GM12878 (cell line): Measurements from ENCODE around the gene CNPY2. TPM values are rescaled to one million over a fixed set of nuclear protein-coding genes. Genes with fewer than 3 reads are reported as not detected.

Source experiments
- ASH2L ChIP-seq: fragments of 300-600, 200-600 bp; sonication (generic); IDR thresholded peaks from 2 replicates; pipeline ENCODE4 v1.6.1; 2017; ENCODE audit warnings: low read depth, mild to moderate bottlenecking, borderline replicate concordance
- ATF7 ChIP-seq: fragments of 450-650 bp; IDR thresholded peaks from 2 replicates; pipeline ENCODE4 v1.6.1; 2016; ENCODE audit warnings: low read depth, mild to moderate bottlenecking
- BHLHE40 ChIP-seq, 2 experiments: fragments of 450-650 bp in 1 of 2; IDR thresholded peaks; 2 replicates each; pipeline ENCODE4 v1.6.1; 2011 to 2017; ENCODE audit warnings: low read depth in 2 of 2, borderline replicate concordance in 1 of 2, improper control_type of control experiment in 1 of 2, low read length in 1 of 2, mild to moderate bottlenecking in 1 of 2
- CHD4 ChIP-seq: fragments of 200-600 bp; sonication (generic); IDR thresholded peaks from 2 replicates; pipeline ENCODE4 v1.6.1; 2016; ENCODE audit warnings: mild to moderate bottlenecking
- CREB1 ChIP-seq: IDR thresholded peaks from 2 replicates; pipeline ENCODE4 v1.6.1; 2012; ENCODE audit warnings: low read depth, mild to moderate bottlenecking, inconsistent platforms
- FOXK2 ChIP-seq: fragments of 450-650 bp; IDR thresholded peaks from 2 replicates; pipeline ENCODE4 v1.6.1; 2017; ENCODE audit warnings: mild to moderate bottlenecking, moderate library complexity
- FOXM1 ChIP-seq: IDR thresholded peaks from 2 replicates; pipeline ENCODE4 v1.6.1; 2012; ENCODE audit warnings: low read depth, mild to moderate bottlenecking, inconsistent platforms, low read length, moderate library complexity
- GATAD2B ChIP-seq: fragments of 450-650 bp; conservative IDR thresholded peaks from 2 replicates; pipeline ENCODE4 v1.6.1; 2017; ENCODE audit warnings: low read depth, mild to moderate bottlenecking, moderate library complexity
- HDAC6 ChIP-seq: fragments of 200-600 bp; sonication (generic); IDR thresholded peaks from one replicate; pipeline ENCODE4 v1.8.0; 2017; ENCODE audit warnings: antibody characterized with exemption; ENCODE audit not compliant: unreplicated experiment
- JUND ChIP-seq: IDR thresholded peaks from 2 replicates; pipeline ENCODE4 v1.6.1; 2012; ENCODE audit warnings: low read depth, mild to moderate bottlenecking, low read length, improper control_type of control experiment, moderate library complexity
- KAT2A ChIP-seq: conservative IDR thresholded peaks from 2 replicates; pipeline ENCODE4 v1.6.1; 2011; ENCODE audit warnings: low read depth, low read length; ENCODE audit not compliant: control insufficient read depth
- NFIC ChIP-seq: IDR thresholded peaks from 2 replicates; pipeline ENCODE4 v1.6.1; 2012; ENCODE audit warnings: low read depth, mild to moderate bottlenecking, inconsistent platforms, low read length, moderate library complexity
- NR2F1 ChIP-seq: fragments of 450-650 bp; conservative IDR thresholded peaks from 2 replicates; pipeline ENCODE4 v1.6.1; 2017; ENCODE audit warnings: mild to moderate bottlenecking
- RBBP5 ChIP-seq: fragments of 200-600 bp; sonication (generic); conservative IDR thresholded peaks from 2 replicates; pipeline ENCODE4 v1.6.1; 2016
- SIN3A ChIP-seq: IDR thresholded peaks from 2 replicates; pipeline ENCODE4 v1.6.1; 2012; ENCODE audit warnings: low read depth, low read length, improper control_type of control experiment
- SMC3 ChIP-seq: IDR thresholded peaks from 2 replicates; pipeline ENCODE4 v1.6.1; 2011; ENCODE audit warnings: low read length, improper control_type of control experiment, borderline replicate concordance
- SREBF1 ChIP-seq: IDR thresholded peaks from 2 replicates; pipeline ENCODE4 v1.6.1; 2012; ENCODE audit warnings: mild to moderate bottlenecking, low read length
- TCF12 ChIP-seq: IDR thresholded peaks from 2 replicates; pipeline ENCODE4 v1.6.1; 2011; ENCODE audit warnings: low read depth, mild to moderate bottlenecking, low read length
- TCF7 ChIP-seq: IDR thresholded peaks from 2 replicates; pipeline ENCODE4 v1.6.1; 2014; ENCODE audit warnings: antibody characterized with exemption, borderline replicate concordance
- ZNF274 ChIP-seq: IDR thresholded peaks from one replicate; pipeline ENCODE4 v1.8.0; 2011; ENCODE audit not compliant: insufficient read length, insufficient read depth
- polyA plus RNA-seq, 11 experiments: library from polyadenylated mRNA; depleted of rRNA in 4 of 11; unstranded in 6 of 11; stranded (reverse) in 5 of 11; fragments of >200 nt; fragmentation: Nextera tagmentation in 4 of 11; fragmentation: Illumina TruSeq in 1 of 11; extraction: Ambion mirVana in 4 of 11; extraction: Trizol in 1 of 11; gene quantifications; 1 replicate in 1 of 11; 2 replicates in 10 of 11; pipeline versions ENCODE4 v1.2.1 to v1.2.3, GENCODE V29; 2011 to 2016; ENCODE audit warnings: inconsistent platforms in 2 of 11, missing spikeins in 2 of 11, low read depth in 1 of 11
- total RNA-seq, 4 experiments: library from RNA; depleted of rRNA in 3 of 4; stranded (reverse); fragments of >200 nt in 3 of 4; fragmentation: Illumina TruSeq in 1 of 4; extraction: Trizol in 1 of 4; gene quantifications; 2 replicates each; pipeline versions ENCODE4 v1.2.1 to v1.2.3, GENCODE V29; 2013 to 2021
- TF ChIP-seq, protein P1 (sequence below): IDR thresholded peaks from 2 replicates; pipeline ENCODE4 v1.6.1; 2012; ENCODE audit warnings: low read length, inconsistent platforms
- TF ChIP-seq, protein P2 (sequence below): IDR thresholded peaks from 2 replicates; pipeline ENCODE4 v1.6.1; 2011; ENCODE audit warnings: mild to moderate bottlenecking, low read depth, low read length, moderate library complexity; ENCODE audit not compliant: insufficient replicate concordance
- TF ChIP-seq, protein P3 (sequence below): fragments of 150-350 bp; IDR thresholded peaks from 2 replicates; pipeline ENCODE4 v1.6.1; 2016; ENCODE audit warnings: low read depth, low read length

Gene CNPY2
- total and polyA plus RNA-seq, 10 of the 15 experiments (the other 5 are each of a cell fraction or from before 2014, with no cell fraction given): 25.0 to 276 (median 87.8) TPM

DNA sequence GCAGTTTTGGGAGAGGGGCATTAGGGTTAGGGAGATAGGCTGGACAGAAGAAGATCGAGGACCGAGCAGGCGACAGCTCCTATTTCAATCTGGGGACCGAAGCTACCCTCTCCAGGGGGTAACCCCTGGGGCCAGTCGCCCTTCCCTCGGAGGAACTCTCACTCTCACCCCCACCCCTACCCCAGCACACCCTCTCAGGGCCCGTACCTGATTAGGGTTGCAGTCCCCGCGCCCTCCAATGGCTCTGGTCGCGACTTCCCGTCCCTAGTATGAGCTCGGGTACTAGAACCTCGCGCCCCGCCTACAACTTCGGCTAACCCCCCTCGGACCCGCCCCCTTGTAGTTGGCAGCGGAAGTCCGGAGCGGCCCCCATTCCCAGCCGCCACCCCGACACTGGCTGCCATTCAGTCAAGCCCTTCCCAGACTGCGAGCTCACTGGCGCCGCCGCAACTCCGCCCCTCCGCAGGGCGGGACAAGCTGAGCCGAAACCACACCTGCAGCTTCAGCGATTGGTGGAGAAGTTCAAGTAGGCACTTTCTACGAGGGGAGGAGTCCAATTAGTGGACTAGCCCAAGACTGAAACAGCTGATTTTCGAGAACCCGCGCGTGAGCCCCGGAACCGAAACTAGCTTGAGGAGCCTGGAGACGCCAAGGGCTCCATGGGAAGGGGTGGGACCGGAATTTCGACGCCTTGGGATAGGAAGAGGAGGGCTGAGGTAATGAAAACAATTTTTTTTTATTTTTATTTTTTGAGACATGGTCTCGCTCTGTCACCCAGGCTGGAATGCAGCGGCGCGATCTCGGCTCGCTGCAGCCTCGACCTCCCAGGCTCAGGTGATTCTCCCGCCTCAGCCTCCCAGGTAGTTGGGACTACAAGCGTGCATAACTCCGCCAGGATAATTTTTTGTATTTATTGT lies 44.3 kb upstream of the CNPY2 start, which contains the start of gene STAT2 (continued):
- peak; percentile 55; the same call in 1 of the 2 replicates for TF ChIP-seq NFIC
- TF ChIP-seq, protein P1, sequence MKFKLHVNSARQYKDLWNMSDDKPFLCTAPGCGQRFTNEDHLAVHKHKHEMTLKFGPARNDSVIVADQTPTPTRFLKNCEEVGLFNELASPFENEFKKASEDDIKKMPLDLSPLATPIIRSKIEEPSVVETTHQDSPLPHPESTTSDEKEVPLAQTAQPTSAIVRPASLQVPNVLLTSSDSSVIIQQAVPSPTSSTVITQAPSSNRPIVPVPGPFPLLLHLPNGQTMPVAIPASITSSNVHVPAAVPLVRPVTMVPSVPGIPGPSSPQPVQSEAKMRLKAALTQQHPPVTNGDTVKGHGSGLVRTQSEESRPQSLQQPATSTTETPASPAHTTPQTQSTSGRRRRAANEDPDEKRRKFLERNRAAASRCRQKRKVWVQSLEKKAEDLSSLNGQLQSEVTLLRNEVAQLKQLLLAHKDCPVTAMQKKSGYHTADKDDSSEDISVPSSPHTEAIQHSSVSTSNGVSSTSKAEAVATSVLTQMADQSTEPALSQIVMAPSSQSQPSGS: no peak
- TF ChIP-seq NR2F1: peak; percentile 55
- peak; percentile 75; the same call in 1 of the 2 replicates for TF ChIP-seq FOXK2
- TF ChIP-seq CREB1: peak; percentile 71
- TF ChIP-seq ATF7: peak; percentile 82
- no peak for TF ChIP-seq FOXM1
- TF ChIP-seq TCF7: no peak
- peak; percentile 25; the same call in 1 of the 2 replicates for TF ChIP-seq JUND
- TF ChIP-seq, protein P2, sequence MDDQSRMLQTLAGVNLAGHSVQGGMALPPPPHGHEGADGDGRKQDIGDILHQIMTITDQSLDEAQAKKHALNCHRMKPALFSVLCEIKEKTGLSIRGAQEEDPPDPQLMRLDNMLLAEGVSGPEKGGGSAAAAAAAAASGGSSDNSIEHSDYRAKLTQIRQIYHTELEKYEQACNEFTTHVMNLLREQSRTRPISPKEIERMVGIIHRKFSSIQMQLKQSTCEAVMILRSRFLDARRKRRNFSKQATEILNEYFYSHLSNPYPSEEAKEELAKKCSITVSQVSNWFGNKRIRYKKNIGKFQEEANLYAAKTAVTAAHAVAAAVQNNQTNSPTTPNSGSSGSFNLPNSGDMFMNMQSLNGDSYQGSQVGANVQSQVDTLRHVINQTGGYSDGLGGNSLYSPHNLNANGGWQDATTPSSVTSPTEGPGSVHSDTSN: peak; percentile 79
- no peak for TF ChIP-seq ZNF274
- TF ChIP-seq ASH2L: no peak
- TF ChIP-seq KAT2A: no peak
- peak; percentile 48; the same call in 1 of the 2 replicates for TF ChIP-seq GATAD2B
- no peak for TF ChIP-seq HDAC6
- TF ChIP-seq SREBF1: peak; percentile 13; the same call in 1 of the 2 replicates
- no peak for TF ChIP-seq RBBP5
- peak; percentile 75; the same call in 1 of the 2 replicates for TF ChIP-seq SIN3A
- TF ChIP-seq CHD4: no peak
- peak; percentile 91 to 92 for TF ChIP-seq BHLHE40 (IDR thresholded peaks at IDR 0.05; ENCODE audit: borderline replicate concordance in 1 of 2, low read depth in 2 of 2, low read length in 1 of 2)
- TF ChIP-seq, protein P3, sequence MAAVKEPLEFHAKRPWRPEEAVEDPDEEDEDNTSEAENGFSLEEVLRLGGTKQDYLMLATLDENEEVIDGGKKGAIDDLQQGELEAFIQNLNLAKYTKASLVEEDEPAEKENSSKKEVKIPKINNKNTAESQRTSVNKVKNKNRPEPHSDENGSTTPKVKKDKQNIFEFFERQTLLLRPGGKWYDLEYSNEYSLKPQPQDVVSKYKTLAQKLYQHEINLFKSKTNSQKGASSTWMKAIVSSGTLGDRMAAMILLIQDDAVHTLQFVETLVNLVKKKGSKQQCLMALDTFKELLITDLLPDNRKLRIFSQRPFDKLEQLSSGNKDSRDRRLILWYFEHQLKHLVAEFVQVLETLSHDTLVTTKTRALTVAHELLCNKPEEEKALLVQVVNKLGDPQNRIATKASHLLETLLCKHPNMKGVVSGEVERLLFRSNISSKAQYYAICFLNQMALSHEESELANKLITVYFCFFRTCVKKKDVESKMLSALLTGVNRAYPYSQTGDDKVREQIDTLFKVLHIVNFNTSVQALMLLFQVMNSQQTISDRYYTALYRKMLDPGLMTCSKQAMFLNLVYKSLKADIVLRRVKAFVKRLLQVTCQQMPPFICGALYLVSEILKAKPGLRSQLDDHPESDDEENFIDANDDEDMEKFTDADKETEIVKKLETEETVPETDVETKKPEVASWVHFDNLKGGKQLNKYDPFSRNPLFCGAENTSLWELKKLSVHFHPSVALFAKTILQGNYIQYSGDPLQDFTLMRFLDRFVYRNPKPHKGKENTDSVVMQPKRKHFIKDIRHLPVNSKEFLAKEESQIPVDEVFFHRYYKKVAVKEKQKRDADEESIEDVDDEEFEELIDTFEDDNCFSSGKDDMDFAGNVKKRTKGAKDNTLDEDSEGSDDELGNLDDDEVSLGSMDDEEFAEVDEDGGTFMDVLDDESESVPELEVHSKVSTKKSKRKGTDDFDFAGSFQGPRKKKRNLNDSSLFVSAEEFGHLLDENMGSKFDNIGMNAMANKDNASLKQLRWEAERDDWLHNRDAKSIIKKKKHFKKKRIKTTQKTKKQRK: no peak
- TF ChIP-seq SMC3: 0 out of 2 replicates have a peak, but pooled peaks have one; percentile 10
- TF ChIP-seq TCF12: peak; percentile 58; the same call in 1 of the 2 replicates
